GM06990 (cell line): Measurements from ENCODE around the gene HS3ST5.

Source experiments
- DNase-seq: peaks from one replicate; pipeline ENCODE4 v3.0.0-alpha.2; 2011; ENCODE audit not compliant: insufficient read length; ENCODE audit errors: extremely low read depth
- H3K27me3 ChIP-seq: replicated peaks from 2 replicates; pipeline ENCODE4 v1.6.0; 2011; ENCODE audit warnings: low read length; ENCODE audit not compliant: control insufficient read depth, insufficient read depth
- H3K36me3 ChIP-seq: 2 replicates; pipeline ENCODE4 v1.5.1; 2011; ENCODE audit warnings: low read length; ENCODE audit not compliant: control insufficient read depth, insufficient read depth
- H3K4me3 ChIP-seq: replicated peaks from 2 replicates; pipeline ENCODE4 v1.5.1; 2011; ENCODE audit warnings: low read depth, mild to moderate bottlenecking, control low read depth, low read length
- CTCF ChIP-seq: IDR thresholded peaks from 2 replicates; pipeline ENCODE4 v1.5.1; 2011; ENCODE audit warnings: low read length, control low read depth, mild to moderate bottlenecking, inconsistent platforms; ENCODE audit not compliant: insufficient read depth, poor library complexity, severe bottlenecking

HS3ST5 gene

GRCh38 chr6:114376611-114377175, 33.9 kb upstream of the HS3ST5 start:
- DNase-seq, result no peak
- TF ChIP-seq CTCF, result no peak
- Histone ChIP-seq H3K36me3 (no peaks in the 10 kb centered on the region), H3K27me3 (no peaks in the 10 kb centered on the region), H3K4me3 (no peak overlapping the region)

GRCh38 chr6:114375541-114376192, 32.8 kb upstream of the HS3ST5 start:
- TF ChIP-seq CTCF, result no peak
- no peak overlapping the region for H3K4me3 ChIP-seq
- no peak for DNase-seq
- no peaks in the 10 kb centered on the region for H3K36me3 ChIP-seq
- H3K27me3 ChIP-seq, result no peaks in the 10 kb centered on the region

GRCh38 chr6:114367315-114367961, 24.6 kb upstream of the HS3ST5 start:
- Histone ChIP-seq H3K36me3 (no peaks in the 10 kb centered on the region), H3K27me3 (no peaks in the 10 kb centered on the region), H3K4me3 (no peak overlapping the region)
- DNase-seq, result no peak
- no peak for TF ChIP-seq CTCF

- Histone ChIP-seq H3K4me3 (no peak overlapping the region), H3K27me3 (no peaks in the 10 kb centered on the region), H3K36me3 (no peaks in the 10 kb centered on the region)
- no peak for DNase-seq
- TF ChIP-seq CTCF, result no peak
Measured at GRCh38 chr6:114366899-114367298, 24.1 kb upstream of the HS3ST5 start.

GRCh38 chr6:114364301-114364700, 21.5 kb upstream of the HS3ST5 start:
- Histone ChIP-seq H3K36me3 (no peaks in the 10 kb centered on the region), H3K27me3 (no peaks in the 10 kb centered on the region), H3K4me3 (no peak overlapping the region)
- TF ChIP-seq CTCF, result no peak
- DNase-seq, result no peak
